C4-2B (cell line): ENCODE measurements around the gene ZNF655.

Source experiments
- H3K27ac ChIP-seq: fragments of 450-650 bp; 2 replicates; pipeline ENCODE4 v1.5.1; 2017
- ZFX ChIP-seq: fragments of 450-650 bp; IDR thresholded peaks from 2 replicates; pipeline ENCODE4 v1.6.1; 2017
- TF ChIP-seq, protein P1 (sequence below): fragments of 450-650 bp; conservative IDR thresholded peaks from 2 replicates; pipeline ENCODE4 v1.5.1; 2017; ENCODE audit warnings: mild to moderate bottlenecking

The ZNF655 gene

GRCh38 chr7:99553039-99553438 lies 5.4 kb upstream of the ZNF655 start:
- no peak overlapping the region for H3K27ac ChIP-seq
- TF ChIP-seq ZFX = no peak
- TF ChIP-seq, protein P1, sequence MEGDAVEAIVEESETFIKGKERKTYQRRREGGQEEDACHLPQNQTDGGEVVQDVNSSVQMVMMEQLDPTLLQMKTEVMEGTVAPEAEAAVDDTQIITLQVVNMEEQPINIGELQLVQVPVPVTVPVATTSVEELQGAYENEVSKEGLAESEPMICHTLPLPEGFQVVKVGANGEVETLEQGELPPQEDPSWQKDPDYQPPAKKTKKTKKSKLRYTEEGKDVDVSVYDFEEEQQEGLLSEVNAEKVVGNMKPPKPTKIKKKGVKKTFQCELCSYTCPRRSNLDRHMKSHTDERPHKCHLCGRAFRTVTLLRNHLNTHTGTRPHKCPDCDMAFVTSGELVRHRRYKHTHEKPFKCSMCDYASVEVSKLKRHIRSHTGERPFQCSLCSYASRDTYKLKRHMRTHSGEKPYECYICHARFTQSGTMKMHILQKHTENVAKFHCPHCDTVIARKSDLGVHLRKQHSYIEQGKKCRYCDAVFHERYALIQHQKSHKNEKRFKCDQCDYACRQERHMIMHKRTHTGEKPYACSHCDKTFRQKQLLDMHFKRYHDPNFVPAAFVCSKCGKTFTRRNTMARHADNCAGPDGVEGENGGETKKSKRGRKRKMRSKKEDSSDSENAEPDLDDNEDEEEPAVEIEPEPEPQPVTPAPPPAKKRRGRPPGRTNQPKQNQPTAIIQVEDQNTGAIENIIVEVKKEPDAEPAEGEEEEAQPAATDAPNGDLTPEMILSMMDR = no peak

- no peak for TF ChIP-seq ZFX
- TF ChIP-seq, protein P1 = no peak
- no peak overlapping the region for H3K27ac ChIP-seq
Measured at GRCh38 chr7:99554939-99555338, 3.5 kb upstream of the ZNF655 start.

GRCh38 chr7:99557196-99557607 lies 1.2 kb upstream of the ZNF655 start:
- no peak overlapping the region for H3K27ac ChIP-seq
- no peak for TF ChIP-seq ZFX
- TF ChIP-seq, protein P1 = no peak

- no peak for TF ChIP-seq ZFX
- TF ChIP-seq, protein P1 = no peak
- H3K27ac ChIP-seq = no peak overlapping the region
Measured at GRCh38 chr7:99557940-99558305, 519 bp upstream of the ZNF655 start.

- no peak for TF ChIP-seq ZFX
- TF ChIP-seq, protein P1 = no peak
- H3K27ac ChIP-seq = no peak overlapping the region
Measured at GRCh38 chr7:99559175-99559915, 903 bp downstream of the ZNF655 start.

DNA sequence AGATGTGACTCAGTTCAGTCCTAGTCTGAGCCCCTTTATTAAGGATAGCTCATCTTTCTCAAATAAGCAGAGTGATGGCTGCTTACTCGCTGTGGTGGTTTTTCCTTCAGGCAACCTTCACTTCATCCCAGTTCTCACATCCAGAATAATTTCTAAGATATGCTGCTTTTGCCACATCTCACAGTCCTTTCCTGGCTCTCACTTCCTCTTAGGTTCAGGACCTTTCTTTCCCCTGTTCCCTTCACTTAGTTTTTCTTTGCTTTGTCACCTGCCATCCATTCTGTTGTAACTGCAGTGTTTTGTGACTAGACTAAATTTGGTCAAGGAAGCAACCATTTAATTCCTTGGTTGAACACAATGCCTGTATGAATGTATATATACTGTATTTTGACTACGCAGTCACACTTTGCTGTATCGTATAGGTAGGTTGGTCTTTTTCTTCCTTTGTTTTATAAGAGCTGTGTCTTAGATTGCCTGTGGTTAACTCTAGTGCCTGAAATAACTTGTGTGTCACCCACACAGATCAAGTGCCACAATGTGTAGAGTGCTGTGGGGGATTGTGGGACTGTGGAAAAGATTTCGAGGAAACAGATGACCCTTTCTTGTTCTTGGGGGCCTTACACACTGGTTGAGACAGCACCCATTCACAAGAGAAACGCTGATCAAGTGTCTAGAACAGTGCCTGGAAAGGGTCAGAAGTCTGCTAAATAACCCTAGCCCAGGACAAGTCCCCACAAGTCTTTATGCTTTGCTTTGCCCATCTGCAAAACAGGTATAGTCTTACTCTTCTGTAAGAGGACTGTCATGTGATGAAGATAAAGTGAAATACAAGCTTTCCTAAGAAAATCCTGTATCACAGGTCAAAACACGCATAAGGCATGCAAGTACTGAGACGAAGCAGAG lies 2.6 kb downstream of the ZNF655 start:
- TF ChIP-seq ZFX = no peak
- TF ChIP-seq, protein P1 = no peak
- no peak overlapping the region for H3K27ac ChIP-seq

DNA sequence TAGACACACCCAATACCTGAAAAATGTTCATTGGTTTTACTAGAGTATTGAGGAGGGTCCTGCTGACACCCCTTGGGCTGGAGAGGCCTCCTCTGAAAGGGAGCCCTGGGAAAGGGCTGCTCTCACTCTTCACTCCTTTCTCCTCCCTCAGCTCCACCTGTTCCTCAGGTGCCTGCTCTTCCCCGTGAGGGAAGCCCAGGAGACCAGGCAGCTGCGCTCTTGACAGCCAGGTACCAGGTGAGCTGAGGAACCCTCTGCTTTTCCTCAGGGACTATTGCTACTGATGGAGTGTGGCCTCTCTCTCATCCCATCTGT lies 3.3 kb downstream of the ZNF655 start:
- TF ChIP-seq, protein P1 = no peak
- no peak for TF ChIP-seq ZFX
- H3K27ac ChIP-seq = no peak overlapping the region
